GM18499 (cell line): ENCODE measurements around the gene LSM4.

Experiments
- ATAC-seq: cut with Tn5 transposase; IDR thresholded peaks from one replicate; pipeline ENCODE4 v1.9.1; 2021; ENCODE audit warnings: moderate number of reproducible peaks; ENCODE audit not compliant: insufficient read depth, unreplicated experiment

LSM4 gene

GRCh38 chr19:18261474-18261873, 61.4 kb downstream of the LSM4 start:
- no peak for ATAC-seq

GRCh38 chr19:18259893-18260292, 63.0 kb downstream of the LSM4 start:
- no peak for ATAC-seq

DNA sequence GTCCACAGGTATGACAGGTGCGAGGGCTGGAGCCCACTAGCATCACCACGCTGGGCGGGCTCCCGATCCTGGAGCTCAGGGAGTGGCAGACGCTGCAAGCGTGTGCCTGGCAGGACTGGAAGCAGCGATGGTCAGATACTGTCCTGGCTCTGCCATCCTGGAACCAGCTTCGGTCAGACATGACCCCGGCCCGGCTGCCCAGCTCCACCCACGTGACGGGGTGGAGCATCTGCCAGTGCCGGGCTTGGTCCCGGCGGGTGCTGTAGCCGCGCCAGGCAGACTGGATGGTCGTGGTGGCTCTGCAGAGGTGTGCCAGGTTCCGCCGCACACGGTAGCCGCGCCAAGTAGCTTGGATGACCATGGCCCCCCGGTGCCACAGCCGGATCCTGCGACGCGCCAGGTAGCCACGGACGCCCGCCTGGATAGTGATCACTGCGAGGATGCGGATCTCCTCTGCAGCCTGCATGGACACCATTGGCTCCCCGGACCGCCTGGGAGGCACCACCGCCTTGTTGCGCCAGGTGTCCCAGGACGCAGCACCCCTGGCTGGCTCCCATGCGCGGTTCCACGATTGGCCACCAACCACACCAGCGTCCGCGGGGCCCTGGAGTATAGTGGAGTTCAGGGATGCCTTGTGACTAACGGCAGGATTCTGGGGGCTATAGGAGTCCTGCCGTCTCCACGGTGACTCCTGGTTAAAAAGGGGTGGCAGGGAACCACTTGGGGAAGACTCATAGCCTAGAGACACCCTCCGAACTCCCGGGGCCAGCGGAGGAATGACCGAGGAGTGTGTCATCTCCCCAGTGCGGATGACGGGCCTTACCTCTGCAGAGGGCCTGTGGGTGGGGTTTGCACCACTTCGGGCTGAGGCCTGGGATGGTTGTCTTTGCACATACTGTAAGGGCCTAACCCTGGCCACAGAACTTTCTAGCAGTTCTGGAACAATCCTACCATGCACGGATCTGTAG, 65.1 kb downstream of the LSM4 start:
- ATAC-seq: no peak
